Pancreas (tissue), 10 donors: ENCODE results near the gene TAF1A. TPM values are rescaled to one million over a fixed set of nuclear protein-coding genes. Genes with fewer than 3 reads are reported as not detected.
A peak's percentile ranks its signal among the peaks of the same experiment; 100 is the strongest.

Experiments used
- ATAC-seq, 4 donors: fragments of 200-7000 bp; cut with Tn5 transposase; one replicate each; pipeline versions ENCODE4 v1.8.0 to v1.9.1; 2020; ENCODE audit warnings: mild to moderate bottlenecking in 4 of 4, moderate library complexity in 4 of 4
- DNase-seq, 6 donors: peaks; one replicate each; pipeline ENCODE4 v3.0.0-alpha.2; 2020
- FAIRE-seq: peaks from 2 replicates; lab custom pipeline; 2012; peaks lifted over from hg19 to GRCh38; lab: Jason Lieb, UNC
- H3K27ac ChIP-seq, 4 donors: fragments of 200-600 bp; sonication (generic); 1 replicate in 3 of 4; 2 replicates in 1 of 4; pipeline versions ENCODE4 v1.5.0 to v1.8.0; 2020
- H3K27me3 ChIP-seq, 4 donors: fragments of 200-600 bp; one replicate each; pipeline ENCODE4 v1.8.0; 2021
- H3K36me3 ChIP-seq, 3 donors: fragments of 200-600 bp; sonication (generic) in 1 of 3; one replicate each; pipeline versions ENCODE4 v1.5.0 to v1.8.0; 2020 to 2021
- H3K4me1 ChIP-seq, 3 donors: fragments of 200-600 bp; one replicate each; pipeline ENCODE4 v1.8.0; 2021
- H3K4me3 ChIP-seq, 4 donors: fragments of 200-600 bp; sonication (generic) in 2 of 4; one replicate each; pipeline versions ENCODE4 v1.5.0 to v1.8.0; 2020 to 2021
- H3K9me3 ChIP-seq, 4 donors: fragments of 200-600 bp; one replicate each; pipeline ENCODE4 v1.8.0; 2021
- WGBS, 2 donors: extraction: QIAGEN DNeasy Blood & Tissue Kit; methylation state at CpG; one replicate each; pipeline ENCODE4 v1.1.7; 2013; 5-methylcytosine and 5-hydroxymethylcytosine counted together
- intact Hi-C, 3 donors: fragments of 100-400 bp; cut with DNase I; formaldehyde crosslinking; loops; one replicate each; pipeline versions ENCODE4 v1.11.1 to v1.14.2; 2022
- polyA plus RNA-seq, 2 donors: library from polyadenylated mRNA; stranded (reverse); fragments of 200-250 nt; gene quantifications; one replicate each; pipeline ENCODE4 v1.2.3, GENCODE V29; 2013
- total RNA-seq, 6 donors: library from RNA; stranded (reverse); fragmentation: NEBNext Ultra II Directional in 4 of 6; extraction: Animal tissue kit (Norgen Biotek cat#: 25700) in 4 of 6; gene quantifications; one replicate each; pipeline versions ENCODE4 v1.2.1 to v1.2.4, GENCODE V29; 2021 to 2023
- TF ChIP-seq, protein P1 (sequence below), 4 donors: fragments of 200-600 bp; sonication (generic) in 3 of 4; IDR thresholded peaks; one replicate each; pipeline versions ENCODE4 v1.5.0 to v1.8.0; 2021; ENCODE audit warnings: antibody characterized with exemption in 4 of 4
- donor health status: healthy with polysubstance abuse.
- donor health status: DM: no; HTN: no; CAD: no; lungs with moderate emphysema.
- donor health status: DM: no; HTN: no; CAD: no.
- donor health status: control.
- donor health status: control.
- donor health status: Bipolar disorder and iron deficiency.
- donor health status: DM: yes; HTN: yes; CAD: no.
- donor health status: DM: no; HTN: no; CAD: no.
- donor health status: DM: no; HTN: no; CAD: no.
- donor health status: DM: yes; HTN: yes; CAD: no.

Gene TAF1A
- total and polyA plus RNA-seq, 8 donors, result 1.4 to 4.1 (median 2.0) TPM

- FAIRE-seq (no peak), DNase-seq (no peak), ATAC-seq (no peak)
- no peak overlapping the region for H3K4me3 ChIP-seq
- 89 to 96% methylated on average over 5 of the region's 5 CpGs for WGBS, 2 donors
- no peaks in the 10 kb centered on the region for H3K9me3 ChIP-seq
- H3K27ac ChIP-seq, result no peak overlapping the region
- TF ChIP-seq, protein P1, sequence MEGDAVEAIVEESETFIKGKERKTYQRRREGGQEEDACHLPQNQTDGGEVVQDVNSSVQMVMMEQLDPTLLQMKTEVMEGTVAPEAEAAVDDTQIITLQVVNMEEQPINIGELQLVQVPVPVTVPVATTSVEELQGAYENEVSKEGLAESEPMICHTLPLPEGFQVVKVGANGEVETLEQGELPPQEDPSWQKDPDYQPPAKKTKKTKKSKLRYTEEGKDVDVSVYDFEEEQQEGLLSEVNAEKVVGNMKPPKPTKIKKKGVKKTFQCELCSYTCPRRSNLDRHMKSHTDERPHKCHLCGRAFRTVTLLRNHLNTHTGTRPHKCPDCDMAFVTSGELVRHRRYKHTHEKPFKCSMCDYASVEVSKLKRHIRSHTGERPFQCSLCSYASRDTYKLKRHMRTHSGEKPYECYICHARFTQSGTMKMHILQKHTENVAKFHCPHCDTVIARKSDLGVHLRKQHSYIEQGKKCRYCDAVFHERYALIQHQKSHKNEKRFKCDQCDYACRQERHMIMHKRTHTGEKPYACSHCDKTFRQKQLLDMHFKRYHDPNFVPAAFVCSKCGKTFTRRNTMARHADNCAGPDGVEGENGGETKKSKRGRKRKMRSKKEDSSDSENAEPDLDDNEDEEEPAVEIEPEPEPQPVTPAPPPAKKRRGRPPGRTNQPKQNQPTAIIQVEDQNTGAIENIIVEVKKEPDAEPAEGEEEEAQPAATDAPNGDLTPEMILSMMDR (IDR thresholded peaks at IDR 0.05), result no peak
- no peaks in the 10 kb centered on the region for H3K27me3 ChIP-seq
- intact Hi-C loops, result no loop called here
- no peaks in the 10 kb centered on the region for H3K4me1 ChIP-seq
- no peaks in the 10 kb centered on the region for H3K36me3 ChIP-seq
These were observed 35.6 kb downstream of the TAF1A start for GRCh38 chr1:222554177-222554576.

- Histone ChIP-seq H3K9me3 (no peaks in the 10 kb centered on the region), H3K4me1 (no peaks in the 10 kb centered on the region), H3K27me3 (no peaks in the 10 kb centered on the region), H3K4me3 (no peak overlapping the region), H3K36me3 (no peaks in the 10 kb centered on the region), H3K27ac (no peak overlapping the region)
- no peak for FAIRE-seq
- ATAC-seq, result no peak
- WGBS, 2 donors, result 73 to 79% methylated on average over 5 of the region's 5 CpGs
- intact Hi-C loops, result no loop called here
- no peak for DNase-seq
- TF ChIP-seq, protein P1 (IDR thresholded peaks at IDR 0.05), result no peak
These were observed 36.9 kb downstream of the TAF1A start for GRCh38 chr1:222552882-222553281.

GRCh38 chr1:222547944-222548671 is 41.6 kb downstream of the TAF1A start, which contains the start of gene HHIPL2:
HHIPL2 (minus strand) TSS chr1:222548104; CDS start chr1:222548044, 60 bp downstream.
- no peak for FAIRE-seq
- no peak for ATAC-seq
- intact Hi-C loops, result no loop called here
- WGBS, 2 donors, result 35 to 45% methylated on average over 8 of the region's 8 CpGs
- no peak for DNase-seq
- H3K9me3 ChIP-seq, result no peaks in the 10 kb centered on the region
- H3K27ac ChIP-seq, result no peak within 1 kb of the TSS
- no peak within 1 kb of the TSS for H3K4me3 ChIP-seq
- H3K27me3 ChIP-seq, result no peaks in the 10 kb centered on the region
- H3K4me1 ChIP-seq, result no peaks in the 10 kb centered on the region
- TF ChIP-seq, protein P1 (IDR thresholded peaks at IDR 0.05), result no peak
- H3K36me3 ChIP-seq, result no peaks in the 10 kb centered on the region

DNA sequence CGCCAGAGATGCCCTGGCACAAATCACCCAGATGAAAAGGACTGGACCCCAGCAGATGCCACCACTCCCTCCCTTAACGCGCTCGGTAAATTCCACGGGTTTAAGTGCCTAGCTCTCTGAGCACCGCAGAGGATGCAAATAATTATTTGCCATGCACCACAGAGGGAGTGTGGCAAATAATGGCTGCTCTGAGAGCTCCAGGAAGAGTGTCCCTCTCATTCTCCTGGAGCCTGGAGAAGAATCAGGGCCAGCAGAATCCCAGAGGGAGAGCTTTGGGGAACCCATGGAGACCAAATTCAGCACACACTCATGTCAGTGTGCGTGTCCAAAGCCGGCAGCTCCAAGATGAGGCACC is 42.5 kb downstream of the TAF1A start:
- Histone ChIP-seq H3K27ac (no peak overlapping the region), H3K4me3 (no peak overlapping the region), H3K27me3 (no peaks in the 10 kb centered on the region), H3K4me1 (no peaks in the 10 kb centered on the region), H3K9me3 (no peaks in the 10 kb centered on the region), H3K36me3 (no peaks in the 10 kb centered on the region)
- FAIRE-seq (no peak), DNase-seq (no peak), ATAC-seq (no peak)
- 61 to 64% methylated on average over 8 of the region's 8 CpGs for WGBS, 2 donors
- TF ChIP-seq, protein P1 (IDR thresholded peaks at IDR 0.05), result no peak
- intact Hi-C loops, result no loop called here

DNA sequence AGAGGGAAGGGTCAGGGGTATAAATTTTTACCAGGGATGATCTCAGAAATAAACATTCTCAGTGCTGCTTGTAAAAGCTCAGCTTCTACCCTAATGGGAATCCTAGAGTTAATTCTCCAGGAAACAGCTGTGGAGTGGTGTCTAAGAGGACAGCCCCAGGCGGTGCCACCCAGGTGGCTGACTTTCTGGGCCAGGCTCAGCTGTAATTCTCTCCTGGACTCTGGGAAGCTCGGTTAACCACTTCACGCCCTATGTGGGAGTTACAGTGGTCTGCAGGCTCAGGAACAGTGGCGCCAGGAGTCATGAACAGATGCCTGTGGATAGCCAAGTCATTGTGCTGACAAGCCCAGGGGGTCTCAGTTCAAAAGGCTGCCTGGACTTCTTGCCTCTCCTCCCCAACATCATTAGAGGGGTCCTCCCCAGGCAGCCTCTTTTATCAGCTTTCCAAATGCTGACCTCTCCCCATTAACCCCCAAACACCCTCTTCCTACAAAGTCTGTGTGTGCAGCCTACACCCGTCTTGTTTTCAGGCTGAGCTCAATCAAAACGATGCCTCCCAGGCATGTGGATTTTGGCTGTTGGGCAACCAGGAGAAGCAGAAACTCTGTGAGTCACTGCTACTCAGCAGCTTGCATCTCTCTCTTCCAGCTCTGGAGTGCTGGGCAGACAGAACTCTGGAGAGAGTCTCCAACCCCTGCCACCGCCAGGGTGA is 43.0 kb downstream of the TAF1A start:
- no peak overlapping the region for H3K27ac ChIP-seq
- no peaks in the 10 kb centered on the region for H3K9me3 ChIP-seq
- no peaks in the 10 kb centered on the region for H3K4me1 ChIP-seq
- H3K27me3 ChIP-seq, result no peaks in the 10 kb centered on the region
- 29 to 30% methylated on average over 7 of the region's 7 CpGs for WGBS, 2 donors
- ATAC-seq (peak in 1 of 4 donors; percentile 40), FAIRE-seq (no peak), DNase-seq (no peak)
- H3K4me3 ChIP-seq, result no peak overlapping the region
- TF ChIP-seq, protein P1 (IDR thresholded peaks at IDR 0.05), result no peak
- intact Hi-C loops, result no loop called here
- H3K36me3 ChIP-seq, result no peaks in the 10 kb centered on the region
